ENCODE data around the gene SYT6.

Gene SYT6

GRCh38 chr1:114131526-114132220 lies 22.0 kb downstream of the SYT6 start:
- H3K4me3 ChIP-seq (ENCODE audit: low read length), result no peak overlapping the region
- no peaks in the 10 kb centered on the region for H3K9me3 ChIP-seq (replicated peaks; ENCODE audit: low read length)
- no peak overlapping the region for H3K4me2 ChIP-seq (ENCODE audit: low read length)
- no peaks in the 10 kb centered on the region for H3K36me3 ChIP-seq (ENCODE audit: insufficient read depth, low read length)
- no peaks in the 10 kb centered on the region for H3K4me1 ChIP-seq (ENCODE audit: control insufficient read depth, insufficient read depth, low read length)
- no peak overlapping the region for H3K9ac ChIP-seq (ENCODE audit: low read depth, low read length)
- H3K27me3 ChIP-seq (ENCODE audit: control insufficient read depth, insufficient read depth, low read length), result peaks cover 12% of the 10 kb centered on the region

DNA sequence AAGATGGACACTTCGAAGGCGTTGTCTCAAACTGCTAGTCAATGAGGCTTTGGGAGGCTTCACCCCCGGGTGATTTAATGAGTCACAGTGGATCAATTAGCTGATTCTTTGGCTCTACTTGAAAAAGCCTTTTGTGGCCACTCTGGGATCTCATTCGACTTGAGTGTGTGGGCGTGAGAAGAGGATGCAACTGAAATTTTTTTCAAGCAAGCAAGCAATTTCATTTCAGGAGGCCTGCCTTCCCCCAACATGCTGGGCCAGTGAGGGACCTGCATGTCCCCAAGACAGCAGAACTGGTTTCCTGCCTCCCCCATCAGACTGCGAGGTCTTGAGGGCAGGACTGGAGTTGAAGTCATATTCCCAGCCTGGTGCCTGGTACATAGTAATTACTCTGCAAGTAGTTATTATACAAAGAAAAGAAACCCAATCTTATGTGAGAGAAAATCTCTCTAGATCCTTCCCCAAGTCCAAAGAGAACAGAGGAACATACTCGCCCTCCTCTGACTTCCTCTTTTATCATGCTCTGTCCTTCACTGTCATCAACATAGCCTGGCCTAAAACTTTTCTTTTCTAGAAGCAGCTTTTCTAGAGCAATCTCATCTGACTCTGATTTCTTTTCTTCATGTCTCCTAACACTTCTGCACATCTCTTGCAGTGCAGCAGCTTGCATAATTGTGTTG lies 22.7 kb downstream of the SYT6 start:
- no peak overlapping the region for H3K4me3 ChIP-seq (ENCODE audit: low read length)

DNA sequence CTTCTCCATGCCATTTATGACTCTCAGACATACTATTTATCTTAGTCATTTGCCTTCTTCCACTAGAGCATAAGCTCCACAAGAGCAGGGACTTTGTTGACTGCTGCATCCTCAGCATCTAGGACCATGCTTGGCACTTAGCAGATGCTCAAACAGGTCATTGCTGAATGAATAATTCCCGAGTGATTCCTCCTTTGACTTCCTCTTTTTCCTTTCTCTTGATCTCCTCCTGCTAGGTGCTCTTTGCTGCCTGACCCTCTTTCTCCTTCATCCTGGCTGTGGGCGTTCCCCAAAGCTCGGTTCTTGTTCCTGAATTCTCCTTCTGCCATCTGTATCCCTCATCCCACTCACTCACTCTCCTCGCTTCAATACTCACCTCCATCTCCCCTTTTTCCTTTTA lies 23.5 kb downstream of the SYT6 start:
- Histone ChIP-seq H3K36me3 (ENCODE audit: insufficient read depth, low read length) (no peaks in the 10 kb centered on the region), H3K9ac (ENCODE audit: low read depth, low read length) (no peak overlapping the region), H3K4me3 (ENCODE audit: low read length) (no peak overlapping the region), H3K27me3 (ENCODE audit: control insufficient read depth, insufficient read depth, low read length) (peaks cover 12% of the 10 kb centered on the region), H3K9me3 (replicated peaks; ENCODE audit: low read length) (no peaks in the 10 kb centered on the region), H3K4me1 (ENCODE audit: control insufficient read depth, insufficient read depth, low read length) (no peaks in the 10 kb centered on the region), H3K4me2 (ENCODE audit: low read length) (no peak overlapping the region)

More for the DNA sequence above, 22.7 kb downstream of the SYT6 start:
- H3K4me1 ChIP-seq (ENCODE audit: control insufficient read depth, insufficient read depth, low read length), result no peaks in the 10 kb centered on the region
- no peak overlapping the region for H3K9ac ChIP-seq (ENCODE audit: low read depth, low read length)
- H3K9me3 ChIP-seq (replicated peaks; ENCODE audit: low read length), result no peaks in the 10 kb centered on the region
- no peak overlapping the region for H3K4me2 ChIP-seq (ENCODE audit: low read length)
- H3K27me3 ChIP-seq (ENCODE audit: control insufficient read depth, insufficient read depth, low read length), result peaks cover 12% of the 10 kb centered on the region
- no peaks in the 10 kb centered on the region for H3K36me3 ChIP-seq (ENCODE audit: insufficient read depth, low read length)

- Histone ChIP-seq H3K4me3 (ENCODE audit: low read length) (no peak overlapping the region), H3K4me2 (ENCODE audit: low read length) (no peak overlapping the region), H3K36me3 (ENCODE audit: insufficient read depth, low read length) (no peaks in the 10 kb centered on the region), H3K9ac (ENCODE audit: low read depth, low read length) (no peak overlapping the region), H3K27me3 (ENCODE audit: control insufficient read depth, insufficient read depth, low read length) (peaks cover 7% of the 10 kb centered on the region), H3K4me1 (ENCODE audit: control insufficient read depth, insufficient read depth, low read length) (no peaks in the 10 kb centered on the region), H3K9me3 (replicated peaks; ENCODE audit: low read length) (no peaks in the 10 kb centered on the region)
Measured at GRCh38 chr1:114128293-114128692, 25.4 kb downstream of the SYT6 start.

- Histone ChIP-seq H3K4me3 (ENCODE audit: low read length) (no peak overlapping the region), H3K9ac (ENCODE audit: low read depth, low read length) (no peak overlapping the region), H3K27me3 (ENCODE audit: control insufficient read depth, insufficient read depth, low read length) (peaks cover 3% of the 10 kb centered on the region)
Measured at GRCh38 chr1:114126261-114127095, 27.2 kb downstream of the SYT6 start.

DNA sequence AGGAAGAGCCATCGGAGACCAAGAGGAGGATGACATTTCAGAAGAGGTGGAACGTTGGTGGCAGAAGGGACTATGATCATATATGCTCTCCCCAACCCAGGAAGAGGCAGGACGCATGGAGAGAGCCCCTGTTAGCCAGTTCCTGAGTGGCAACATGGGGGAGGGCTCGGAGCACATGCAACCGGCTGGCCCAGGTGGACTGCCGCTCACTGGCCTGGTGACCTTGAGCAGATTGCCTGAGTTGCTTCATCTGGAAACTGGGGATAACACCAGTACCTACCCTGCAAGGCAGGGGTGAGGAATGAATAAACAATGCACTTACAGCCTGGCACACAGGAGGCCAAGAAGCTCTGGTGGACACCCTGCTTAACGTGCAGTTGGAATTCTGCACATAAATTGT lies 29.0 kb downstream of the SYT6 start:
- Histone ChIP-seq H3K4me2 (ENCODE audit: low read length) (no peak overlapping the region), H3K36me3 (ENCODE audit: insufficient read depth, low read length) (no peaks in the 10 kb centered on the region), H3K4me1 (ENCODE audit: control insufficient read depth, insufficient read depth, low read length) (no peaks in the 10 kb centered on the region), H3K9ac (ENCODE audit: low read depth, low read length) (no peak overlapping the region), H3K9me3 (replicated peaks; ENCODE audit: low read length) (no peaks in the 10 kb centered on the region), H3K4me3 (ENCODE audit: low read length) (no peak overlapping the region), H3K27me3 (ENCODE audit: control insufficient read depth, insufficient read depth, low read length) (peaks cover 3% of the 10 kb centered on the region)

More at GRCh38 chr1:114126261-114127095, 27.2 kb downstream of the SYT6 start:
- Histone ChIP-seq H3K9me3 (replicated peaks; ENCODE audit: low read length) (no peaks in the 10 kb centered on the region), H3K4me2 (ENCODE audit: low read length) (no peak overlapping the region), H3K4me1 (ENCODE audit: control insufficient read depth, insufficient read depth, low read length) (no peaks in the 10 kb centered on the region), H3K36me3 (ENCODE audit: insufficient read depth, low read length) (no peaks in the 10 kb centered on the region)

DNA sequence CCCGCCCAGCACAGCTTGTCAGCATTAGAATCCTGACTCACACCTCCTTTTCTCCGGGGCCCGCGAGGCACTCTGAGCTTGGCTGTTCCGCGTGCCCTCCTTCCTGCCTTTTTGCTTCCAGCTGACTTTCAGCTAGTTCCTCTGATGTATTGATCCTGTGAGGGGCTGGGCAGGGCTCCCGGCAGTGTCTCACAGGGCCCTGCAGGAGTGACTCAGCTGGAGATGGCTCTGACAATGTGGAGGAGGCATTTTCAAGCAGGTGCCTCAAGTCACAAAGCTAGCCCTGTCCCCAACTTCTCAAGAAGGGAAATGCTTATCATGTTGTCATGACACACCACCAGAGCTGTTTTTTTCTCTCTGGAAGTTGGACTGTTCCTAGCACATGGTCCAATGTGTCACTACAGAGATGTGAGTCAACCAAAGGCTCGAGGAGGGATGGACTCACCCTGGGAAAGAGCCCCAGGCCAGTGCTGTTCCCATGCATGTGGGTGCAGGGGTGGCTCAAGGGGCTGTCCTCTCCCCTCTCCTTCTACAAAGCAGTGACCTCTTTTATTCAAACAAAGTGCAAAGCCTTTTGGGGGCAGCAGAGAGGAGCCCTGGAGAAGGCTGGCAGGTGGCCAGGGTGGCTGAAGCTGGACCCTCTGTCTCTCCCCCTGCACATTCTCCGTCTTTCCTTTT lies 30.6 kb downstream of the SYT6 start:
- peaks cover 5% of the 10 kb centered on the region for H3K27me3 ChIP-seq (ENCODE audit: control insufficient read depth, insufficient read depth, low read length)
- H3K9me3 ChIP-seq (replicated peaks; ENCODE audit: low read length), result no peaks in the 10 kb centered on the region
- no peak overlapping the region for H3K4me2 ChIP-seq (ENCODE audit: low read length)
- no peaks in the 10 kb centered on the region for H3K36me3 ChIP-seq (ENCODE audit: insufficient read depth, low read length)
- no peaks in the 10 kb centered on the region for H3K4me1 ChIP-seq (ENCODE audit: control insufficient read depth, insufficient read depth, low read length)
- H3K9ac ChIP-seq (ENCODE audit: low read depth, low read length), result no peak overlapping the region
- H3K4me3 ChIP-seq (ENCODE audit: low read length), result no peak overlapping the region

- Histone ChIP-seq H3K4me3 (ENCODE audit: low read length) (no peak overlapping the region), H3K4me2 (ENCODE audit: low read length) (no peak overlapping the region), H3K4me1 (ENCODE audit: control insufficient read depth, insufficient read depth, low read length) (no peaks in the 10 kb centered on the region), H3K9me3 (replicated peaks; ENCODE audit: low read length) (no peaks in the 10 kb centered on the region), H3K27me3 (ENCODE audit: control insufficient read depth, insufficient read depth, low read length) (peaks cover 5% of the 10 kb centered on the region), H3K36me3 (ENCODE audit: insufficient read depth, low read length) (no peaks in the 10 kb centered on the region), H3K9ac (ENCODE audit: low read depth, low read length) (no peak overlapping the region)
Measured at GRCh38 chr1:114118351-114118990, 35.2 kb downstream of the SYT6 start.

- no peak overlapping the region for H3K4me2 ChIP-seq (ENCODE audit: low read length)
- no peaks in the 10 kb centered on the region for H3K9me3 ChIP-seq (replicated peaks; ENCODE audit: low read length)
- H3K9ac ChIP-seq (ENCODE audit: low read depth, low read length), result no peak overlapping the region
- no peaks in the 10 kb centered on the region for H3K36me3 ChIP-seq (ENCODE audit: insufficient read depth, low read length)
- H3K27me3 ChIP-seq (ENCODE audit: control insufficient read depth, insufficient read depth, low read length), result peaks cover 5% of the 10 kb centered on the region
- no peak overlapping the region for H3K4me3 ChIP-seq (ENCODE audit: low read length)
- no peaks in the 10 kb centered on the region for H3K4me1 ChIP-seq (ENCODE audit: control insufficient read depth, insufficient read depth, low read length)
Measured at GRCh38 chr1:114117654-114118053, 36.0 kb downstream of the SYT6 start.

GRCh38 chr1:114116086-114116485 lies 37.6 kb downstream of the SYT6 start:
- no peak overlapping the region for H3K4me2 ChIP-seq (ENCODE audit: low read length)
- H3K36me3 ChIP-seq (ENCODE audit: insufficient read depth, low read length), result no peaks in the 10 kb centered on the region
- H3K27me3 ChIP-seq (ENCODE audit: control insufficient read depth, insufficient read depth, low read length), result peaks cover 5% of the 10 kb centered on the region
- no peaks in the 10 kb centered on the region for H3K4me1 ChIP-seq (ENCODE audit: control insufficient read depth, insufficient read depth, low read length)
- H3K9ac ChIP-seq (ENCODE audit: low read depth, low read length), result no peak overlapping the region
- H3K9me3 ChIP-seq (replicated peaks; ENCODE audit: low read length), result no peaks in the 10 kb centered on the region
- H3K4me3 ChIP-seq (ENCODE audit: low read length), result no peak overlapping the region
